NCI-H2196 treated with DMSO at 0.1 percent for 48 hours (cell line): ENCODE data around the gene IGSF3.
"Not testable (repeated sequence)": the region's sequence is repeated elsewhere in the genome, so short reads cannot be mapped to it uniquely, and the experiment has no call there.

Experiments used
- DNase-seq: peaks from one replicate; lab custom pipeline; 2025; ENCODE audit not compliant: unreplicated experiment; lab: John Stamatoyannopoulos, UW

IGSF3 gene

DNA sequence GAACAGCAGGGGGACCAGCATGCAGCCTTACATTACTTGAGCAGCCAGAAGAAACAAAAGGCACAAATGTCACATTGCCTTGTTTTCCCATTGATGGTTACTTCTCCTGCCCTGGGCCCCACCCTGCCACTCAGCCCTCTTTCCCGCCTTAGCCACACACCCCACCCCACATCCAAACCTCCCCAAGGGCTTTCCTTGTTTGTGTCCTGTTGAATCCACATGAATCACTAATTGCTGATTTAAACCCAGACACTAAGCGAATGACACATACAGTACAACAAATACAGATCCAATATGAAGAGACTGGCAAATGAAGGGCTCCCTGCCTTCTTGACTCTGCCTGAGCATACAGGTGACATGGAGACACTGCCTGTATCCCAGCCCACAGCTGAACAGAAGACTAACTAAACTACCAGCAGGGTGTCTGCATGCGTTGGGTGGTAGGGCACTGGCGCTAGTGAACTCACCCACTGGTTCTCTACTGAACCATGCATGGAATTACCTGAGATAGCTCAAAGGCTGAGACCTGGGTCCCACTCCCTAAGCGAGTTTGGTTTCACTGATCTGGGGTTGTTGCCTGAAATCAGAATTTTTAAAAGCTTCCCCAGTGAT is 3.1 kb downstream of the IGSF3 start:
- no peak for DNase-seq

DNA sequence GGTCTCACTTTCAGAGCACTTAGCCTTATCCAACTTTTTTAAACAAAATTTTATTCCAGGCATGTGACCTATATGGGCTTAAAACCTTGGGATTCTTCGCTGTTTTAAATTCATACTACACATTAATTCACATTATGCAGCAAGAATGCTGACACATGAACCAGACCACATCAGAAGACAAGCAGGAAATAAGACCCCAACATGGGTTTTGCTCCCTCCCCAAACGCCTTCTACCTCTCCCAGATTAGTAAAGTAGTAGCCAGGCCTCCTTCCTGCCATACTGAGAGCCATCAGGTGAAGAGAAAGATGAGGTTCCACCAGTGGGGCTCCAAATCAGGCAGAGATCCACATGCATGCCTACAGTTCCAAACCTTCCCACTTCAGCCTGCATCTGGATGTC is 3.7 kb downstream of the IGSF3 start:
- no peak for DNase-seq

DNA sequence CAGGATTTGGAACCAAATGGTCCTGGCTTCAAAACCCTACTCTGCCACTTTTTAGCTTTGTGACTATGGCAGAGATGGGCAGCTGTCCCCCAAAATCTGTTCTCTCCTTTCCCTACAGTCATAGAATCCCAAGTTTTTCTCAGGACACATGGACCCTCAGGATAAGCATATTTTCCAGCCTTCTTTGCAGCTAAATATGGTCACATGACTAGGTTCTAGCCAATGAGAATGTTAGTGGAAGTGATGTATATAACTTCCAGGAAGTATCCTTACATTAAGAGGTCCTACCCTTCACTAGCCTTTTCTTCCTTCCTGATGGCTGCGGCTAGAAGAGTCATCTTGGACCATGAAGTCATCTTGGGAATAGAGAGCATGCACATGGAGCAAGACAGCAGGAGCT is 5.9 kb downstream of the IGSF3 start:
- DNase-seq, result no peak

DNA sequence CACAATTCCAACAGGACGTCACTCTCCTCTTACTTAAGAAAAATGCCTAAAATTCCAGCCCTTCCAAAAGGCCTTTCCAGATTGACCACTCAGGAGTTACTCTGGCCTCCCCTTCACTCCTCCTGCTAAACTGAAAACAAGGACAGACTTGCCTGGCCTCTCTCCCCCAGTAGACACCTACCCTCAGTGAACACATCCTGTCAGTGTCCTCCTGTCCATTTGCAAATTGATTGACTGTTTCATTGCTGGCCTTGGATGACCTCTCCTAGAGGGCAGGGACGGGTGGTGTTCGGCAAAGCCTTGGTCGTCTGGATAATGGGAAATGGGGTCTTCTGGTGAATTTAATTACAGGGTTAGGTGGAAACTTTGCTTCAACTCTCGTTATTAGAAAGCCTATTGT is 8.9 kb downstream of the IGSF3 start:
- not testable (repeated sequence) for DNase-seq

DNA sequence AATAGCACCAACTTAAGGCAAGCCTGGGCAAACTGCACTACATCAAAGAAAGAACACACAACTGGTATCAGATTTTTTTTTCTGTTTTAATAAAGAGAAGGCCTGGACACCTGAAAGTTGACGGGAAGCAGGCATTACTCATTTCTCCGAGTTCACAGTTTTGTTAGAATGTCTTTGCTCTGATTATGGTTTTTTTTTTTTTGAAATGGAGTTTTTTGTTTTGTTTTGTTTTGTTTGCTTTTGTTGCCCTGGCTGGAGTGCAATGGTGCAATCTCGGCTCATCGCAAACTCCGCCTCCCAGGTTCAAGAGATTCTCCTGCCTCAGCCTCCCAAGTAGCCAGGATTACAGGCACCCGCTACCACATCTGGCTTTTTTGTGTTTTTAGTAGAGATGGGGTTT is 9.7 kb downstream of the IGSF3 start:
- not testable (repeated sequence) for DNase-seq

DNA sequence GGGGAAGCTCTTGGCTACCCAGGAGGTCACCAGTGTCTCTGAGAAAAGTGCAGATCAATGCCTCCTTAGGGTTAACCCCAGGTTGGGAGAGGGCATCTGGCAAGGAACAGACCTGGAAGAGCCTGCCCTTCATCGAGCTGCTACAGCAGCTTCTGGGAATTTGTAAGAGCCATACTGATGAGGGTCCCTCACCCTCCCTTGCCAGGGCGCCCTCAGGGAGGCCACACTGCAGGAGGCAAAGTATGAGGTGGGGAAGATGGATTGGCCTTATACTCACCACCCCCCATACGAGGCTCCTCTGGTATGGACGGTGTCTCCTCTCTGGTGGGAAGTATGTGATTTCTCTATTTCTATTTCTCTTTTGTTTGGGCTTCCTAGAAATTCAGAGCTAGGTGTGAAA is 13.2 kb downstream of the IGSF3 start:
- DNase-seq, result no peak

DNA sequence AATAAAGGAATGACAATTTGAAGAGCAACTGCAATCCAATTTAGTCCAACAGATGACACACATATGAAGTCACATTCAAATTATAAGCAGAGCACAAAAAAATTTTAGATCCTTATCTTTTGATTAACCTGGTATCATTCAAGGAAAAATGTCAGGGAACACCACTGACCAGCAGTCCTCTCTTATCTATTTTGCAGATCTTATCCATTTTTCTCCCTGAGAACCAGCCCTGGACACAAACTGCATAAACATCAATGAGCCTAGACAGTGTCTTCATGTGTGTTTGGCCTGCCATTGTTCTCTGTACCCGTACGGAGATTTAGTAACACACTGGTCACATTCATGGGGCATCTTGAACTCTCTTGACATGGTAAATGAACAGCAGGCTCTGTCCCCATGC is 14.9 kb downstream of the IGSF3 start:
- not testable (repeated sequence) for DNase-seq

DNA sequence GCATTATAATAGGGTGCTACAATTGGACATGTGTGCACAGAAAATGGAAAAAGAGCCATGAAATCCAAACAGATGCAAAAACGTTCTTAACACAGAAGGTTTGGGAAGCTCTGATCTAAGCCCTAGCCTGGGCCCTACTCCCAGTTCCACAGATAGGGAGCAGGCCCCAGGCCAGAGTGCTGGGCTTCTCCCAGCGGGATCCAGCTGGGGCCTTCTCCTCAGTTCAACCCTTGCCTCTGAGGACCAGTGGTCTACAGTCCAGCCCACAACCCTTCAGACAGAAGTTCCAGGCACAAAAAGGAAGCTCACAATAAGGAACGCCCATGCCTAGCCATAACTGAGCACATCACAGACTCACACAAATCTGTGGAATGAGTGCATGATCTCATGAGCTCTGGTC is 16.8 kb downstream of the IGSF3 start:
- DNase-seq, result not testable (repeated sequence)

DNA sequence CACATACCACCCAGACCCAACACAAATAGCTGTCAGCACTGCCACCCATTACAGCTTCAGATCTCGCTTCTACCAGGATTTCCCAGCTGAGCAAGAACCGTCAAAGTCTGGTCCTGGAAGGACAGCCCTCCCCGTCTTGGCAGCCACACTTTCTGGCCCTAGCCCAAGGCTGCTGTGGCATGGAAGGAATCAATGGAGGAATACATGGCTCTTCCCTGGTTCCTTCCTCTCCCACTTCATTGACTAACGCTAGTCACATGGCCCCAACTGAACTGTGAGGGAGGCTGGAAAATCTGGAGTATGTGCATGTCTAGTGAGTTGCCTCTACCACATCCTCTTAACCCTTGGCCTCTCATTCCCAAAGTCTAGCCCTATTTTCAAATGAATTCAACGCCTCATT is 18.5 kb downstream of the IGSF3 start:
- DNase-seq, result not testable (repeated sequence)

DNA sequence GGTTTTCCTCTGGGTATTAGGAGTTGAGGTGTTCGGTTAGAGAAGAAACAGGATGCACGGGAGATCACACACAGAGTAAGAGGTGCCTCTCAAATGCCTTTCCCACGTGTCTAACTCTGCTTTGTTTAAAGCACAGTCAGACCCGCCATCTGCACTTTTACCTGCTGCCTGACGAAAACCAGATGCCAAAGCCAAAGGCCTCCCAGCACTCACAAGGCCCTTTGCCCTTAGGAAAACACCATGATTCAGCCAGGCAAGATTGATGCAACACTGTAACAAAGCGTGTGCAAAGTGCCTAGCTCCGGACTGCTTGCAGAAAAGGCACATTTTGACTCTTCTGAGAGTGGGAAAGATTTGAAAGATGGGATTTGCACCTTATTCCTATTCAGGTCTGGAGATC is 19.2 kb downstream of the IGSF3 start:
- not testable (repeated sequence) for DNase-seq

DNA sequence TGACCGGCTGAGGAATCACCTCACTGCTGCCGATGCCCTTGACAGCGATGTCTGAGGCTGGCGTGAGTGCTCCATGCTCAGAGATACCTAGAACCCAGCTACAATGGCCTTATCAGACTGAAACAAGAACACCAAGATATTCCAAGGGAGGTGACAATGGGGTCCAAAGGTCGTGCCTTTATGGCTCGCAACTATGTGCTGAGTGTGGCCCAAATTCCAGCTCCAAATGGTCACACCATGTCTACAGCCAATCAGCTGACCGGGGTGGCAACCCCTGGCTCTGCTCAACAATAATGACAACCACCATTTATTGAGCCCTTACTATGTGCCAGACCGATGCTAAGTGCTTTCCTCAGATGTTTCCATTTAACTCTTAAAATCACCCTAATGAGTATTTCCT is 20.3 kb downstream of the IGSF3 start:
- not testable (repeated sequence) for DNase-seq

DNA sequence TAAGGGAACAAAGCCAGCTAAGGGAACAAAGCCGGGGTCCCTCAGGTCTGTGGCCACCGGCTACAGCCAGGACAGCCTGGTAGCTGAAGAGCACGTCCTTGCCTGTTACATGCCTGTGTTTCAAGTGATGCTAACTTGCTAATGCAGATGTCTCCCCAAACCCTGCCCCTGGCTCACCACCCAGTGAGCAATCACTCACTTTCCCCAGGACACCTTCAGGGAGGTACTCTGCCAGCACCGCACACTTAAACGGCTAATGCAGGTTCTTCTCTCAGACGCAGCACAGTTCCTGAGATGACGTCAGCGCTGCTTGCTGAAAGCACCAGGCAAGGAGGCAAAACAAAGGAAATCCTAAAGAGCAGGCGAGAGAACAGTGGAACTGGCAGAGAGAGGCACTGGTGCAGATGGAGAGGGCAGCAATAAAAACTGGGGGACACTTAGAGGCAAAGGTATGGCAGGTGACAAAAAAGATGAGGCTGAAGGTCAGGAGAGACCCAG is 20.8 kb downstream of the IGSF3 start:
- DNase-seq, result not testable (repeated sequence)

DNA sequence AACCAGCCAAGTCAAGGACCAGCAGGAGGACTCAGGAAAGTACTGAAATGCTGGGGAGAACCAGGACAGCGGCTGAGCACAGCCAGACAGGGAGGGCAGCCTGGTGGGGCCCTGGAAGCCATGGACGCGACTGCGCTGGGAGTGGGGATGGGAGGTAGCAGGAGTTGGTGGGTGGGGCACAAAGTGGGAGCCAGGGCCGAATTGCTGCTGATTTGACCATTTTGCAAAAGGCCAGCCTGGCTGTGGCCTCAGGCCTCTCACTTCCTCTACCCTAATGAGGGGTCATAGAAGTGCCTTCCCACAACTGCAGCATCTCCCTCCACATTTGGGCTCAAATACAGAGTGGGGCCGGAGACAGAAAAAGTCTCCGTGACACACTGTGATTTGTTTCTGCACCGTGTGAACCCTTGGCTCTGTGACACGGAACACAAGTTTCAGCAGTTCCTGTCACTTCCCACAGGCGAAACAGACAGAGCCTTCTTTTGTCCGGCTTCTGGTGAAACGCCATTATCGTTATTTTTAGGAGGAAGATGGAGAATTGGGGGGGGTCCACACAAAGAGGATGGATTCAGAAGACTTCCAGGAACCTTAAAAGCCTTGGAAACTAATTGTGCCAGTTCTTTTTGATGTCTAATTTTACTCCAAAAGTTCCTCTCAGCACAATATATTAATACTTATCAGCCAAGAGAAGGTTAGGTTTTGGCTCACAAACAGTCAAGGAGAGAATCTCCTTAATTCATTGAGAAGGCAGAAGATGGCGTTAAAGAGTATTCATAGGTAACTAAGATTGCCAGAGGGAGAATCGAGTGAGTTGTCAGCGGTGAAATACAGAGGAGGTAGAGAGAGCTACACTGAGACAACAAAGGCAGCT is 21.5 kb downstream of the IGSF3 start:
- DNase-seq, result not testable (repeated sequence)

DNA sequence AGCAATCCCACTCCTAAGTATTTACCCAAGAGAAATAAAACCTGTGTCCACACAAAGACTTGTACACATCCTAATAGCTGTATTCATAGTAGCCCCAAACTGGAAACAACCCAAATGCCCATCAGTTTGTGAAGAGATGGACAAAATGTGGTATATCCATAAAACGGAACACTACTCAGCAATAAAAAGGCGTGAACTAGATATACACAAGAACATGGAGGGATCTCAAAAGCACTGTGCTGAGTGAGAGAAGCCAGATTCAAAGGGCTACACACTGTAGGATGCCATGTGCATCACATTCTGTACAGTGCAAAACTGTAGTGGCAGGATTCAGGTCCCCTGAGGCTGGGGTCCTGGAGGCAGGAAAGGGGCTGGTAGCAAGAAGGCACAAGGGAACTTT is 22.5 kb downstream of the IGSF3 start:
- not testable (repeated sequence) for DNase-seq

DNA sequence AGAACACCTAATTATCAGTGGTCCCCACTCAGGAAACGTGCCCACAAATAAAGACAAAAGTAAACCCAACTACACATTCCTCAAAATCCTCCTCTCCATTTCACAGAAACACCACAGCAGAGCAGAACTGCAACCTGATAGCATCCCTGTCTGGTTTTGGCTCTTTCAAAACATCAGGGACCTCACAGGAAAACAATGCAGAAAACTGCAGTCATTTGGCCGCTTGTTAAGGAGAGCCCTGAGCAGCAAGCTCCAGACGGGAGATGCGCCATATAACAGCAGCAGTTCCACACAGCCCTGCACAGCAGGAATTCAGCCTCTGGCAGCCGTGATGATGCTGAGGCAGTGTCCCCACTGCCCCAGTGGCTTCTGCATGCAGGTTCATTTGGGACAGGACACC is 23.4 kb downstream of the IGSF3 start:
- not testable (repeated sequence) for DNase-seq

DNA sequence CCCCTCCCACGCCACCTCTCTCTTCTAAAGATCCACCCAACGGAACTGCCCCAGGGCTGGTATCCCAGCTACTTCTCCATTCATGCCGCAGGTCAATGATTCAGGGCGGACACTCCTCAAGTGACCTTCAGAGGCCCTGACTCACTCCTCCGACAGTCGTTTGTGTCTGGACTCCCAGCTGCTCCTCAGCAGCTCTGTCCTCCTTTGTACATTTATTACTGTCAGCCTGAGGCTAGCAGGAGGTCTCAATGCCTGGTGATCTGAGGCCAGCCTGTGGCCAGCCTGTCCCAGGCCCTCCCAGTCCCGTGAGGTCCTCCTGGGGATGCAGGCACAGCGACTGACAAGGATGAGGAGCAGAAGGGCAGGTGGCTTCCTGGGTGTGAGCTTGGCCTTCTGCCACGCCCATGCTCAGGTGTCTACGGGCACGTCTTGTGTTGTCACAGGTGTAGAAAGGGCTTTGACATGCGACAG is 24.2 kb downstream of the IGSF3 start:
- not testable (repeated sequence) for DNase-seq

DNA sequence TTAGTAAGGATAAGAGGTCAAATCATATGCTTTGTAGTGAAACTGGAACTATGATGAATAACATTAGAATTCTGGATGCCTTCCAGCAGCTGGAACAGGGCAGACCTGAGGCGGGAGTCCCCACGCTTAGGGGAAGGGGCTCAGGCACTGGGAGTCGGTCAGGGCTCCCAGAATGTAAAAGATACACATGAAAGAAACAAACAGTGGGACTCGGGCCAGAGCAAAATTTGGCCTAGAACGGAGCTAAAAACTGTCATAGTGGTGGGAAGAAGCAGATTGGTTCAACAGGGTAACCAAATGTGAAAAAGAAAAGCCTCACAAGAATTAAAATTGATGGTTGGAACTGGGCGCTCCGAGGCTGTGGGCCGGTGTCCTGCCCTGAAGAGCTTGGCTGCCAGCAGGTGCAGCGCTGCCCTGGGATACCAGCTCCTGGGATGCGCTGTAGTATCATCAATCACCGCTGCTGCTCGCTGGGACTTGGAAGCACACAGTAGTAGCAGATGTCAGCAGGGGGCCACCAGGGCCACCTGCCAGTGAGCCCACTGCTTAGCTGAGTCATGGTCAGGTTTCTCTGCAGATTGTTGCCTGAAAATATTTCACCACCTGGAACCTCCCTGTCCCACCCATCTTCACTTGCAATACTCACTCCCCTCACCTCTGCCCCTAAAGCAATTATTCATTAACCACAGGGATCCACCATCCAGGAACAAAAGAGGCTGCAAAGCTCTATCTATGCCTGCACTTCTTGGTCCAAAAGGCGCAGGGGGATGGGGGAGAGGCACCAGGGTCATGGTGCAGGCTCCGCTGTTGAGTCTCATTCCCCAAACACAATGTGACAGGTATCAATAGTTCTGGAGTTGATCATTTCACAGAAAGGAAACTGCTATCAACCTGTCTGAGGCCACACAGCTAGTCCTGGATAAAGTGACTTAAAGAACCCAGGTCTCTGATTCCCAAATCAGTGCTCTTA is 24.9 kb downstream of the IGSF3 start:
- DNase-seq, result not testable (repeated sequence)

DNA sequence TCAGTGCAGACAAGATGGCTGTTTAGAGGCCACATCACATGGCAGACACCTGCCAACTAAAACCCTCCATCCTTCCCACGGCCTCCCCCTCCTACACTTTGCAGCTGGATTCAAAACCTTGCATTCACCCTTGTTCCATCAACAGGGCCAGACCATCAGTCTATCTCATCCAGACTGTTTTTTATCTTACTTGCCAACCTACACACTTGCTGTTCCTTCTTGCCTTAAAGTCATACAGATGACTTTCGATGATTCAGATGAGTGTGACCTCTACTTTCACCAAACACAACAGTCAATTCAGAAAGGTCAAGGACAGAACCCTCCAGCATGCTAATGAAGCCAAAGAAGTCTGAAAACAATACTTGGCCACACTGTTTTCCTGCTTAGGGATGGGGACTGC is 29.9 kb downstream of the IGSF3 start:
- not testable (repeated sequence) for DNase-seq

DNA sequence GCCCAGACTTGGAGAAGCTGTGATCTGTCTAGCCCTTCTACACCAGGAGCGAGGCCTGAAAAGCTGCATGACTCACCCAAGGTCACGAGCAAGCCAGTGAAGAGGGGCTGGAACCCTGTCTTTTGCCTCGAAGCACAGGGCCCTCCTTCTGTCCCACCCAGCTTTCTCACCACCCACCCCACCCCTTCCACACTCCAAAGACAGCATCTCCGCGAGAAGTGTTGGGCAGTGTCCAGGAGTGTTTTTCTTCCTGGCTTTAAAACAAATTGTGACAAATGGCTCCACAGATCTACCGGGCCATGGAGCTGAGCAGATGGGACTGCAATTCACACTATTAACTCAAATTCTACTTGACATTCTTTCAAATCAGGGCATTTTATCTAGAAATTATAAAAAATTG is 30.9 kb downstream of the IGSF3 start:
- not testable (repeated sequence) for DNase-seq

DNA sequence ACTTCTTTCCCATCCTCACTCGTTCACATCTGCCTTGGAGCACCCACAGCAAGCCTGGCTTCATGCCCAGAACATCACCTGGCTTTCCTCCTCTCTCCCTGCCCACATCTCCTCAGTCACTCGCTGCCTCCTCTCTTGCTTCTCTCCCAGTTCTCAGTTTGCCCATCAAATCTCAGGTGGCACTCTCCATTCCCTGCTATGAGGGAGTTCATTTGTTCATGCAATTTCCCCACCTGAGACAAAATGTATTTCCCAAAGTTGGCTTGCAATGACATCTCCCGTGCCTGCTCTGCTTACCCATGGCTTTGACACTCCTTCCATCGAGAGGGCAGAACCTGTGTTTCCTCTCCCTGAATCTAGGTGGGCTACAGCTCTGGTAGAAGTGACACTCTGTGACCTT is 33.1 kb downstream of the IGSF3 start:
- DNase-seq, result not testable (repeated sequence)
